Esophagus muscularis mucosa (tissue), 4 donors: Measurements from ENCODE around the gene ZFPM1. TPM values are rescaled to one million over a fixed set of nuclear protein-coding genes. Genes with fewer than 3 reads are reported as not detected.
A peak's percentile ranks its signal among the peaks of the same experiment; 100 is the strongest.

Source experiments
- DNase-seq: peaks from one replicate; pipeline ENCODE4 v3.0.0-alpha.2; 2017; ENCODE audit errors: extremely low spot score
- H3K27ac ChIP-seq, 4 donors: fragments of 200-600 bp; sonication (generic); replicated peaks in 1 of 4; 1 replicate in 3 of 4; 2 replicates in 1 of 4; pipeline ENCODE4 v1.5.1; 2016 to 2019; ENCODE audit warnings: mild to moderate bottlenecking in 1 of 4
- H3K27me3 ChIP-seq, 4 donors: fragments of 200-600 bp; sonication (generic); one replicate each; pipeline versions ENCODE4 v1.5.1 to v1.6.0; 2016 to 2019
- H3K36me3 ChIP-seq, 4 donors: fragments of 200-600 bp; sonication (generic); one replicate each; pipeline ENCODE4 v1.5.1; 2016 to 2019
- H3K4me1 ChIP-seq, 4 donors: fragments of 200-600 bp; sonication (generic); one replicate each; pipeline ENCODE4 v1.5.1; 2016 to 2019
- H3K4me3 ChIP-seq, 4 donors: fragments of 200-600 bp; sonication (generic); 1 replicate in 2 of 4; 2 replicates in 2 of 4; pipeline ENCODE4 v1.5.1; 2016 to 2019; ENCODE audit warnings: mild to moderate bottlenecking in 4 of 4, moderate library complexity in 1 of 4
- H3K9me3 ChIP-seq, 4 donors: fragments of 200-600 bp; sonication (generic); 1 replicate in 3 of 4; 2 replicates in 1 of 4; pipeline ENCODE4 v1.5.1; 2016 to 2019
- CTCF ChIP-seq, 3 experiments: fragments of 200-600 bp in 2 of 3; fragments of 450-650 bp in 1 of 3; sonication (generic) in 2 of 3; IDR thresholded peaks; one replicate each; pipeline ENCODE4 v1.5.1; 2017 to 2019; ENCODE audit warnings: antibody characterized with exemption in 3 of 3, mild to moderate bottlenecking in 2 of 3, moderate library complexity in 1 of 3
- EP300 ChIP-seq: sonication (generic); formaldehyde crosslinking; IDR thresholded peaks from one replicate; pipeline ENCODE4 v1.6.1; 2017; ENCODE audit warnings: antibody characterized with exemption
- POLR2A ChIP-seq: fragments of 450-650 bp; IDR thresholded peaks from one replicate; pipeline ENCODE4 v1.6.1; 2017; ENCODE audit warnings: antibody characterized with exemption, moderate library complexity, mild to moderate bottlenecking, low read depth
- POLR2AphosphoS5 ChIP-seq, 2 donors: sonication (generic); formaldehyde crosslinking; IDR thresholded peaks; one replicate each; pipeline ENCODE4 v1.6.1; 2017; ENCODE audit warnings: antibody characterized with exemption in 2 of 2
- WGBS: methylation state at CpG from one replicate; pipeline ENCODE4 v1.1.5; 2018; 5-methylcytosine and 5-hydroxymethylcytosine counted together
- intact Hi-C: fragments of 100-400 bp; cut with DNase I; formaldehyde crosslinking; loops from one replicate; pipeline ENCODE4 v1.15.1; 2023
- total RNA-seq, 4 donors: library from RNA; depleted of rRNA; stranded (reverse); fragments of >200 nt; gene quantifications; one replicate each; pipeline versions ENCODE4 v1.1.0 to v1.2.1, GENCODE V29; 2016

The ZFPM1 gene
- total RNA-seq, 4 donors from 2014 or later, result 0.42 to 1.4 (median 1.0) TPM

GRCh38 chr16:88423448-88423850 is 29.6 kb upstream of the ZFPM1 start:
- Histone ChIP-seq H3K9me3 (no peaks in the 10 kb centered on the region), H3K27me3 (peaks cover 0 to under 1% (median 0%) of the 10 kb centered on the region in 4 donors), H3K4me1 (peaks cover 0 to 11% (median 10%) of the 10 kb centered on the region in 4 donors), H3K4me3 (no peak overlapping the region), H3K27ac (no peak overlapping the region), H3K36me3 (no peaks in the 10 kb centered on the region)
- TF ChIP-seq EP300 (no peak), CTCF (IDR thresholded peaks at IDR 0.05) (no peak), POLR2A (no peak), POLR2AphosphoS5 (IDR thresholded peaks at IDR 0.05) (no peak)
- DNase-seq, result no peak
- intact Hi-C loops, result no loop called here
- 94% methylated on average over 5 of the region's 6 CpGs for WGBS

- intact Hi-C loops, result no loop called here
- H3K4me1 ChIP-seq, result peaks cover under 1 to 16% (median 14%) of the 10 kb centered on the region in 4 donors
- no peak for DNase-seq
- H3K4me3 ChIP-seq, result no peak overlapping the region
- WGBS, result 46% methylated on average over 23 of the region's 24 CpGs
- H3K27me3 ChIP-seq, result peaks cover 0 to 14% (median 2%) of the 10 kb centered on the region in 4 donors
- H3K27ac ChIP-seq, result peak overlapping the region in 1 of 4 donors; percentile 15
- H3K9me3 ChIP-seq, result no peaks in the 10 kb centered on the region
- TF ChIP-seq POLR2AphosphoS5 (IDR thresholded peaks at IDR 0.05) (no peak), POLR2A (no peak), CTCF (IDR thresholded peaks at IDR 0.05) (no peak), EP300 (no peak)
- H3K36me3 ChIP-seq, result no peaks in the 10 kb centered on the region
Measured at GRCh38 chr16:88424587-88425235, 28.4 kb upstream of the ZFPM1 start.

DNA sequence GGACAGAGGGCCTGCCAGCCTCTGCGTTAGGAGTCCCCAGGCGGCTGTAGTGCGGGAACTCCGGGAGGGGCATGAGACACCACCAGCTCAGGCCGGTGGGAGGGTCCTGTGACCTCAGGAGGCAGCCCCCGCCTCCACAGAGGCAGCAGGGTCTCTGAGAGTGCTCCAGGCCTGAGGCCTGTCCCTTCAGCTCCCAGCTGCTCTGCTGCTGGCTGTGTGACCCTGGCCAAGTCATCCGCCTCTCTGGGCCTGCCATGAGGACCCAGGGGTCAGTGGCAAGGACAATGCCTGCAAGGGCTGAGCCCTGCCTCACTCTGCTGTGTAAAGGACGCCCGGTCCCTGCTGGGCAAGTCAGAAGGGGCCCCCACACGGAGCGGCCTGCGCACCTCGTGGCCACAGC is 27.1 kb upstream of the ZFPM1 start:
- H3K27ac ChIP-seq, result no peak overlapping the region
- peaks cover 14 to 29% (median 27%) of the 10 kb centered on the region in 4 donors for H3K4me1 ChIP-seq
- H3K36me3 ChIP-seq, result no peaks in the 10 kb centered on the region
- H3K9me3 ChIP-seq, result no peaks in the 10 kb centered on the region
- TF ChIP-seq CTCF (IDR thresholded peaks at IDR 0.05), result no peak
- no peak for TF ChIP-seq POLR2A
- no peak for TF ChIP-seq POLR2AphosphoS5 (IDR thresholded peaks at IDR 0.05)
- TF ChIP-seq EP300, result no peak
- 91% methylated on average over 6 of the region's 13 CpGs for WGBS
- peaks cover 0 to 27% (median 6%) of the 10 kb centered on the region in 4 donors for H3K27me3 ChIP-seq
- DNase-seq, result no peak
- H3K4me3 ChIP-seq, result no peak overlapping the region
- intact Hi-C loops, result no loop called here

GRCh38 chr16:88427376-88427775 is 25.7 kb upstream of the ZFPM1 start:
- Histone ChIP-seq H3K4me1 (peaks cover 17 to 37% (median 33%) of the 10 kb centered on the region in 4 donors), H3K36me3 (no peaks in the 10 kb centered on the region), H3K27ac (no peak overlapping the region), H3K4me3 (no peak overlapping the region), H3K9me3 (no peaks in the 10 kb centered on the region), H3K27me3 (peaks cover 0 to 40% (median 6%) of the 10 kb centered on the region in 4 donors)
- DNase-seq, result no peak
- WGBS, result 100% methylated on average over 3 of the region's 19 CpGs
- intact Hi-C loops, result no loop called here
- TF ChIP-seq POLR2AphosphoS5 (IDR thresholded peaks at IDR 0.05) (no peak), CTCF (IDR thresholded peaks at IDR 0.05) (no peak), EP300 (no peak), POLR2A (no peak)
